Epithelial cell of proximal tubule (primary cell): ENCODE data around the gene ZNF487. TPM values are rescaled to one million over a fixed set of nuclear protein-coding genes. Genes with fewer than 3 reads are reported as not detected.
"Not testable (repeated sequence)": the region's sequence is repeated elsewhere in the genome, so short reads cannot be mapped to it uniquely, and the experiment has no call there.

Source experiments
- DNase-seq: peaks from one replicate; pipeline ENCODE4 v3.0.0-alpha.2; 2011; ENCODE audit warnings: low read depth
- H3K4me3 ChIP-seq: 2 replicates; pipeline ENCODE4 v1.5.1; 2011; ENCODE audit warnings: low read depth, mild to moderate bottlenecking, low read length
- total RNA-seq: library from RNA; depleted of rRNA; stranded (reverse); fragments of >200 nt; gene quantifications from 2 replicates; pipeline ENCODE4 v1.2.3, GENCODE V29; 2015
- TF ChIP-seq, protein P1 (sequence below): conservative IDR thresholded peaks from 2 replicates; pipeline ENCODE4 v1.5.1; 2012; ENCODE audit warnings: low read depth, mild to moderate bottlenecking, low read length

Gene ZNF487
- total RNA-seq, result 0.81 and 2.2 TPM in 2 replicates

DNA sequence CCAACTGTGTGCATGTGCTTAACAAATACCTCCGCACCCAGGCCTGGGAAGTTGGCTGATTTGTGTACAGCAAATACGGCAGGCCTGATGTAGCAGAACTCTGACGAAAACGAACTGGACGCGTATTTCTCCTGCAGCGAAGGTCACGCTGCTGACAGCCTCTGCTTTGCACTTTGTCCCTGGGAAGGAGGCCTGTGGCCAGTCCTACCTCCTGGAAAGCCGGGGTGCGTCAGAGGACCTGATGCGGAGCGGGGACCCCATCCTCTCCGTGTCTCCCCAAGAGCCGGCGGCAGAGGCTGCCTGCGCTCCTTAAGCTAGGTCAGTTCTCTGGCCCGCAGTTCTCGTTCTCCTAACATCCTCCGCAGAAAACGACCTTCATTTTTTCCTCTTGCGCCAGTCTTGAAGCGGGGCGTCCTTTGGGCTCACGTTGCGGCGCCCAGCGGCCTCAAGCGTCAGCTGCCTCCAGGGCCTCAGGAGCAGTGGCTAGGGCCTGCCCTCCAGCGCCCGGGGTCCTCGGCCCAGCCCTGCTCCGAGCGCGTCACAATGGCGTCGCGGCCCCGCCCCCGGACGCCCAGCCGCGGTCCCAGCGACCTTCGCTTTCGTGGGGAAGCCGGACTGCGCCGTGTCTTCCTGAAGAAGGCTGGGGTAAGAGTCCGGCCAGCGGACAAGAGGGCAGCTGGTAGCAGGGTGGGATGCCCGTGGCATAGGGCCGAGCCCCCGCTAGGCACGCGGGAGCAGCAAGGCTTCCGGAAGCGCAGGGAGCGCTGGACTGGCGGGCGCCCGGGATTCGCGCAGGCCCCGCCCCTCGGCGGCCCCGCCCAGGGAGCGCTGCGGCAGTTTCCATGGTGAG, at the start of gene ZNF487:
ZNF487 (plus strand) TSS at position 821 of the 850 bp plus-strand sequence. CDS start 38,703 bp downstream, outside the sequence.
- peak within 1 kb of the TSS; percentile 74 for H3K4me3 ChIP-seq
- peak; percentile 20 for DNase-seq
- TF ChIP-seq, protein P1, sequence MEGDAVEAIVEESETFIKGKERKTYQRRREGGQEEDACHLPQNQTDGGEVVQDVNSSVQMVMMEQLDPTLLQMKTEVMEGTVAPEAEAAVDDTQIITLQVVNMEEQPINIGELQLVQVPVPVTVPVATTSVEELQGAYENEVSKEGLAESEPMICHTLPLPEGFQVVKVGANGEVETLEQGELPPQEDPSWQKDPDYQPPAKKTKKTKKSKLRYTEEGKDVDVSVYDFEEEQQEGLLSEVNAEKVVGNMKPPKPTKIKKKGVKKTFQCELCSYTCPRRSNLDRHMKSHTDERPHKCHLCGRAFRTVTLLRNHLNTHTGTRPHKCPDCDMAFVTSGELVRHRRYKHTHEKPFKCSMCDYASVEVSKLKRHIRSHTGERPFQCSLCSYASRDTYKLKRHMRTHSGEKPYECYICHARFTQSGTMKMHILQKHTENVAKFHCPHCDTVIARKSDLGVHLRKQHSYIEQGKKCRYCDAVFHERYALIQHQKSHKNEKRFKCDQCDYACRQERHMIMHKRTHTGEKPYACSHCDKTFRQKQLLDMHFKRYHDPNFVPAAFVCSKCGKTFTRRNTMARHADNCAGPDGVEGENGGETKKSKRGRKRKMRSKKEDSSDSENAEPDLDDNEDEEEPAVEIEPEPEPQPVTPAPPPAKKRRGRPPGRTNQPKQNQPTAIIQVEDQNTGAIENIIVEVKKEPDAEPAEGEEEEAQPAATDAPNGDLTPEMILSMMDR, result no peak

DNA sequence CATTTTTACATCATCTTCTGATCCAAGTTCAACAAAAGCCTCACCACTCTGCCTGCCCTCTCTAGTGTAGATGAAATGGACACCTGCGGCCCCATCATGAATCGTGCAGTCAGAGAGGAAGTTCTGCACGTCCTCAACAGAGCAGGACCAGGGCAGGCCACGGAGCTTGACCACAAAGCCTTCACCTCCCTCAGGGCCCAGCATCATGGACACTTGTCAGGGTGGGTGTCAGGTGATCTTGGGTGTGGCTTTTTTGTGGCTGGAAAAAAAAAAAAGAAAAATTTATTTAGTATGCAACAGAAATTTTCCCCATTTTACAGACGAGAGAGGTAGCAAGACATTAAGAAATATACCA, 49.3 kb upstream of the ZNF487 start:
- H3K4me3 ChIP-seq, result no peak overlapping the region
- DNase-seq, result no peak
- TF ChIP-seq, protein P1, result no peak

DNA sequence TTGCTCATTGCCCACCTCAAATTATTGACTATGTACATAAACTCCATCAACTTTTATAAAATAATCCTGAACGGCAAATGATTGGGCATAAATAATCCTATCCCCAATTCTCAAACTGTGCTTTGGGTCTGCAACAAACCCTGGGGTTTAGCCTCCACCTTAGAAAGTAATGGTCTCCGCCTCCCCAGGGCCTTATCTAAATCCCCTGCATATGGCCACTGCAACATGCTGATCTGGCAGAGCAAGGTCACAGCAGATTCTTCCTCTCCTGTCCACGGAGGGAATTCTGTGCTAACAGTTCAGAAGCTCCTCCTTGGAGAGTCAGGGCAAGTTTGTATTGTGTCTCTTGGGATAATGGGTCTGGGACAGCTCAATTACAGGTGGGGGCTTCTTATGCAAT, 47.0 kb upstream of the ZNF487 start:
- no peak overlapping the region for H3K4me3 ChIP-seq
- DNase-seq, result no peak
- TF ChIP-seq, protein P1, result no peak

DNA sequence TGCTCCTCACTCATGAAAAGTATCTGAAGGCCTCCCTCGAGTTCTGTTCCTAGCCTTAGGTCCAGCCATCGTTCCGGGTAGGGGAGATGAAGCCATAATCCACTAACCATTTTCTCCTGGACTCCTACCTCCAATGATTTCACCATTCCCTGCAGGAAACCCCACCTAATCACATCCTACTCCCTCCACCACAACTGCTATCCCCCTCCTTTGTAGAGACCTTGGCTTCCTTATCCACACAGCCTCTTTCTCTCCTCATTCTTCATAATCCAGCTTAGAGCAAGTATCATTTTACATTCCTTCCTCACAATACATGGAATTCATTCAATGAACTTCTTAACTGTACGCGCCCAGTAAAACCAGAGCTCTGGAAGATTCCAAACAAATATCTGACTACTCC, 46.6 kb upstream of the ZNF487 start:
- H3K4me3 ChIP-seq, result no peak overlapping the region
- DNase-seq, result no peak
- TF ChIP-seq, protein P1, result no peak

DNA sequence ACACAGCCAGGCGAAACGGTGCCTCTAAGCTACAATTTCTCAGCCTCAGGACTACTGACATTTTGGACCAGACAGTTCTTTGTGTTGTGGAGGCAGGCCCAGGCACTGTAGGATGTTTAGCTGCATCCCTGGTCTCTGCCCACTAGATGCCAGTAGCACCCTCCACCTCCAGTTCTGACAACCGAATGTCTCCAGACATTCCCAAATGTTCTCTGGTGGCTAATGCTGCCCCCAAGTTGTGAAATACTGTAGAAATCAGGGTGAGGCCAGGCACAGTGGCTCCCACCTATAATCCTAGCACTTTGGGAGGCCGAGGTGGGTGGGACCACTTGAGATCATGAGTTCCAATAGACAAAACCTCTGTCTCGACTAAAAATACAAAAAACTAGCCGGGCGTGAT, 46.2 kb upstream of the ZNF487 start:
- TF ChIP-seq, protein P1, result peak; percentile 68

DNA sequence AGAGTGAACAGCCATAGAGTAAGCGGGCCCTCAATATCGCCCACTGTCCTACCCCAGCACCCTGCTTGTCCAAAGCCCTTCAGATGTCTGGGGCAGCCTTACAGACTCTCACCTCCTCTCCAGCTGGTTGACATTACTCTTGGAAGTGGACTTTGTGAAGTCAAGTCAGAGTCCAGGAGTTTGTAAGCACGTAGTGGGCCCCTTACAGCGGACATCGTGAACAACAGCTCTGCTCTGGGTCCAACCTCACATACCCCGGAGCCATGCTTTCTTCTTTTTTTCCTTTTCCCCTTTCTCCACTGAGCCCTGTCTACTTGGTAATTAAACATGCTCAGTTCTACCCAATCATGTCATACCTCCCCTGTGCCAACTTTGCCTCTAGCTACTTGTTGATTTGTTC, 45.4 kb upstream of the ZNF487 start:
- TF ChIP-seq, protein P1, result no peak
- DNase-seq, result no peak
- no peak overlapping the region for H3K4me3 ChIP-seq

More for the DNA sequence above, 46.2 kb upstream of the ZNF487 start:
- no peak for DNase-seq
- no peak overlapping the region for H3K4me3 ChIP-seq

DNA sequence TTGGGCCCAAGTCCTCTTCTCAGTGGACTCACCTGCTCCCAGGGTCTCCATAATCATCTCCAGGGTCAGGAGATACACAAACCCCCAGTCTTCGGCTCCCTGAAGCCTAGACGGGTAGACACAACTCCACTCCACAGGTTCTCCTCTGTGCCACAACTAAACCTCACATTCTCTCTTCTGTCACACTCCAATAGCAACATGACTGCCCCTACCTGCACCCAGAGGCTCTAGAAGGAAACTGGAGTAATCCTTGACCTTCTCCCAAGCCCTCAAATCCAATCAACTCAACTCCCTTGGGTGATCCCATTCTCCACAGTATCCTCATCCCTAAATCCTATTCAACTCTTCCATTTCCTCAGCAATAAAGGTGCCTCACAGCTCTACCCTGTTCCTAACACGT, 44.2 kb upstream of the ZNF487 start:
- no peak for DNase-seq
- H3K4me3 ChIP-seq, result no peak overlapping the region
- TF ChIP-seq, protein P1, result no peak

DNA sequence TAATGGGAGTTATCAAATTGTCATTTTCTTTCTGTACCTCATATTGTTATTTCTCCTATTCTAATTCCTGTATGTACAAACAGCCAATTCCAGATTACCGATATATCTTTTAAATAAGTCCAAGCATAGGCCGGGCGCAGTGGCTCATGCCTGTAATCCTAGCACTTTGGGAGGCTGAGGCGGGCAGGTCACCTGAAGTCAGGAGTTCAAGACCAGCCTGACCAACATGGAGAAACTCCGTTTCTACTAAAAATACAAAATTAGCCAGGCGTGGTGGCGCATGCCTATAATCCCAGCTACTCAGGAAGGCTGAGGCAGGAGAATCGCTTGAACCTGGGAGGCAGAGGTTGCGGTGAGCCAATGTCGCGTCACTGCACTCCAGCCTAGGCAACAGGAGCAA, 43.7 kb upstream of the ZNF487 start:
- not testable (repeated sequence) for DNase-seq, H3K4me3 ChIP-seq
